HG02973 (cell line): ENCODE measurements around the gene MPRIP.

ENCODE experiments used
- ATAC-seq: cut with Tn5 transposase; IDR thresholded peaks from one replicate; pipeline ENCODE4 v1.9.1; 2021; ENCODE audit warnings: moderate library complexity; ENCODE audit not compliant: unreplicated experiment

MPRIP gene

GRCh38 chr17:17141279-17141678, 99.0 kb downstream of the MPRIP start:
- ATAC-seq = no peak

GRCh38 chr17:17141860-17142552, 99.7 kb downstream of the MPRIP start:
- no peak for ATAC-seq

- no peak for ATAC-seq
Observed at GRCh38 chr17:17142556-17142955, 100.3 kb downstream of the MPRIP start.

- ATAC-seq = no peak
Observed at GRCh38 chr17:17143501-17143900, 101.2 kb downstream of the MPRIP start.

- ATAC-seq = no peak
Observed at GRCh38 chr17:17144061-17144460, 101.8 kb downstream of the MPRIP start.

- no peak for ATAC-seq
Observed at GRCh38 chr17:17144916-17145665, 102.8 kb downstream of the MPRIP start.

- ATAC-seq = no peak
Observed at GRCh38 chr17:17146786-17147406, 104.6 kb downstream of the MPRIP start.

GRCh38 chr17:17147821-17148220, 105.6 kb downstream of the MPRIP start:
- no peak for ATAC-seq

GRCh38 chr17:17149520-17150447, 107.5 kb downstream of the MPRIP start:
- ATAC-seq = no peak

GRCh38 chr17:17150448-17150800, 108.2 kb downstream of the MPRIP start:
- no peak for ATAC-seq

GRCh38 chr17:17151055-17151454, 108.8 kb downstream of the MPRIP start:
- no peak for ATAC-seq

GRCh38 chr17:17151541-17151940, 109.3 kb downstream of the MPRIP start:
- no peak for ATAC-seq

- ATAC-seq = no peak
Observed at GRCh38 chr17:17151962-17152361, 109.7 kb downstream of the MPRIP start.

GRCh38 chr17:17152385-17152784, 110.1 kb downstream of the MPRIP start:
- ATAC-seq = no peak

- no peak for ATAC-seq
Observed at GRCh38 chr17:17153071-17153470, 110.8 kb downstream of the MPRIP start.

GRCh38 chr17:17153709-17154108, 111.5 kb downstream of the MPRIP start:
- ATAC-seq = no peak

GRCh38 chr17:17154556-17154955, 112.3 kb downstream of the MPRIP start:
- no peak for ATAC-seq

GRCh38 chr17:17154981-17155380, 112.7 kb downstream of the MPRIP start:
- ATAC-seq = no peak

GRCh38 chr17:17155568-17155967, 113.3 kb downstream of the MPRIP start:
- ATAC-seq = no peak

- no peak for ATAC-seq
Observed at GRCh38 chr17:17156107-17156506, 113.8 kb downstream of the MPRIP start.

- no peak for ATAC-seq
Observed at GRCh38 chr17:17156511-17156910, 114.3 kb downstream of the MPRIP start.
